ENCODE data around the gene ABCB7.
"Not testable (repeated sequence)": the region's sequence is repeated elsewhere in the genome, so short reads cannot be mapped to it uniquely, and the experiment has no call there.

The ABCB7 gene

DNA sequence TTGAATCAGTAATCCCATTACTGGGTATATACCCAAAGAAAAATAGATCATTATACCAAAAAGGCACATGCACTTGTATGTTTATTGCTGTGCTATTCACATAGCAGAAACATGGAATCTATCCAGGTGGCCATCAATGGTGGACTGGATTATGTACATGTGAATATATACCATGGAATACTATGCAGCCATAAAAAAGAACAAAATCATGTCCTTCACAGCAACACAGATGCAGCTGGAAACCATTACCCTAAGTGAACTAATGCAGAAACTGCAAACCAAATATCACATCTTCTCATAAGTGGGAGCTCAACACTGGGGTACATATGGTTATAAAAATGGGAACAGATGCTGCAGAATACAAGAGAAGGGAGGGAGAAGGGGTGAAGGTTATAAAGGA is 110.7 kb downstream of the ABCB7 start:
- TF ChIP-seq, protein P1, sequence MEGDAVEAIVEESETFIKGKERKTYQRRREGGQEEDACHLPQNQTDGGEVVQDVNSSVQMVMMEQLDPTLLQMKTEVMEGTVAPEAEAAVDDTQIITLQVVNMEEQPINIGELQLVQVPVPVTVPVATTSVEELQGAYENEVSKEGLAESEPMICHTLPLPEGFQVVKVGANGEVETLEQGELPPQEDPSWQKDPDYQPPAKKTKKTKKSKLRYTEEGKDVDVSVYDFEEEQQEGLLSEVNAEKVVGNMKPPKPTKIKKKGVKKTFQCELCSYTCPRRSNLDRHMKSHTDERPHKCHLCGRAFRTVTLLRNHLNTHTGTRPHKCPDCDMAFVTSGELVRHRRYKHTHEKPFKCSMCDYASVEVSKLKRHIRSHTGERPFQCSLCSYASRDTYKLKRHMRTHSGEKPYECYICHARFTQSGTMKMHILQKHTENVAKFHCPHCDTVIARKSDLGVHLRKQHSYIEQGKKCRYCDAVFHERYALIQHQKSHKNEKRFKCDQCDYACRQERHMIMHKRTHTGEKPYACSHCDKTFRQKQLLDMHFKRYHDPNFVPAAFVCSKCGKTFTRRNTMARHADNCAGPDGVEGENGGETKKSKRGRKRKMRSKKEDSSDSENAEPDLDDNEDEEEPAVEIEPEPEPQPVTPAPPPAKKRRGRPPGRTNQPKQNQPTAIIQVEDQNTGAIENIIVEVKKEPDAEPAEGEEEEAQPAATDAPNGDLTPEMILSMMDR (IDR thresholded peaks at IDR 0.05; ENCODE audit: low read depth, low read length): no peak
- H3K4me3 ChIP-seq (ENCODE audit: low read depth, low read length): no peak overlapping the region

DNA sequence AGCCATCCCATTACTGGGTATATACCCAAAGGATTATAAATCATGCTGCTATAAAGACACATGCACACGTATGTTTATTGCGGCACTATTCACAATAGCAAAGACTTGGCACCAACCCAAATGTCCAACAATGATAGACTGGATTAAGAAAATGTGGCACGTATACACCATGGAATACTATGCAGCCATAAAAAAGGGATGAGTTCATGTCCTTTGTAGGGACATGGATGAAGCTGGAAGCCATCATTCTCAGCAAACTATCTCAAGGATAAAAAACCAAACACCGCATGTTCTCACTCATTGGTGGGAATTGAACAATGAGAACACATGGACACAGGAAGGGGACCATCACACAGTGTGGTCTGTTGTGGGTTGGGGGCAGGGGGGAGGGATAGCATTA is 111.9 kb downstream of the ABCB7 start:
- H3K4me3 ChIP-seq (ENCODE audit: low read depth, low read length): not testable (repeated sequence)

DNA sequence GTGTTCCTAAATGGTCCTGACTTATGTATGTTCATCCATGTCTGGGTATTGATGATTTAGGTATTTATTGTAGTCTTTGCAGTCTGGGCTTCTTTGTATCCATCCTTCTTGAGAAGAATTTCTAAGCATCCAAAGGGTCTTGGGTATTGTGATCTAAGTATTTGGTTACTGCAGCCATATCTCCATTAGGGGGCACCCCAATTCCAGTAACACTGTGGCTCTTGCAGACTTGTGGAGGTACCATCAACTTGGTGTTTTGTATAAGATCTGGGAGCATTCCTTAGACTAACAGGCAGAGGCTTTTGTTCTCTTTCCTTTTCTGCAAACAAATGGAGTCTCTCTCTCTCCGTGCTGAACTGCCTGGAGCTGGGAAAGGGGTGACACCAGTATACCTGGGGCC is 117.2 kb downstream of the ABCB7 start:
- H3K4me3 ChIP-seq (ENCODE audit: low read depth, low read length): no peak overlapping the region
- TF ChIP-seq, protein P1 (IDR thresholded peaks at IDR 0.05; ENCODE audit: low read depth, low read length): no peak

Data from WI38 (cell line).